MM.1S (cell line): ENCODE measurements around the gene PAH.

Source experiments
- DNase-seq: peaks from one replicate; pipeline ENCODE4 v3.0.0-alpha.2; 2015
- H2AFZ ChIP-seq: fragments of 300-600 bp; sonication (generic); 2 replicates; pipeline ENCODE4 v1.6.0; 2016; ENCODE audit warnings: antibody characterized with exemption, low read length
- H3F3A ChIP-seq: fragments of 300-600 bp; sonication (generic); 2 replicates; pipeline ENCODE4 v1.6.1; 2016; ENCODE audit warnings: mild to moderate bottlenecking, antibody characterized with exemption, low read length, moderate library complexity, mixed read lengths; ENCODE audit not compliant: insufficient read depth
- H3K27ac ChIP-seq: fragments of 300-600 bp; sonication (generic); 2 replicates; pipeline ENCODE4 v1.5.1; 2016; ENCODE audit warnings: mild to moderate bottlenecking, low read length
- H3K27me3 ChIP-seq: fragments of 300-600 bp; sonication (generic); replicated peaks from 2 replicates; pipeline ENCODE4 v1.6.0; 2016; ENCODE audit warnings: low read length; ENCODE audit not compliant: insufficient read depth
- H3K36me3 ChIP-seq: fragments of 300-600 bp; sonication (generic); replicated peaks from 2 replicates; pipeline ENCODE4 v1.6.1; 2016; ENCODE audit warnings: mild to moderate bottlenecking, low read length, mixed read lengths; ENCODE audit not compliant: insufficient read depth
- H3K4me1 ChIP-seq: fragments of 300-600 bp; sonication (generic); 2 replicates; pipeline ENCODE4 v1.6.1; 2016; ENCODE audit warnings: low read length, mixed read lengths
- H3K4me2 ChIP-seq: fragments of 300-600 bp; sonication (generic); 2 replicates; pipeline ENCODE4 v1.6.0; 2016; ENCODE audit warnings: low read depth, low read length
- H3K4me3 ChIP-seq: fragments of 300-600 bp; sonication (generic); 2 replicates; pipeline ENCODE4 v1.5.1; 2016; ENCODE audit warnings: low read length, mixed read lengths
- H3K79me2 ChIP-seq: fragments of 300-600 bp; sonication (generic); 2 replicates; pipeline ENCODE4 v1.6.1; 2016; ENCODE audit warnings: mixed run types, low read length, mixed read lengths
- H3K9ac ChIP-seq: fragments of 300-600 bp; sonication (generic); 2 replicates; pipeline ENCODE4 v1.6.1; 2016; ENCODE audit warnings: low read length, mixed read lengths
- H3K9me2 ChIP-seq: fragments of 300-600 bp; sonication (generic); replicated peaks from 2 replicates; pipeline ENCODE4 v1.6.1; 2016; ENCODE audit warnings: mild to moderate bottlenecking, low read length, mixed read lengths; ENCODE audit not compliant: insufficient read depth
- H3K9me3 ChIP-seq: fragments of 300-600 bp; sonication (generic); replicated peaks from 2 replicates; pipeline ENCODE4 v1.6.1; 2016; ENCODE audit warnings: mild to moderate bottlenecking, low read length, mixed read lengths; ENCODE audit not compliant: insufficient read depth
- H4K20me1 ChIP-seq: fragments of 300-600 bp; sonication (generic); 2 replicates; pipeline ENCODE4 v1.6.1; 2016; ENCODE audit warnings: mild to moderate bottlenecking, low read length, moderate library complexity, mixed read lengths; ENCODE audit not compliant: insufficient read depth
- CTCF ChIP-seq: fragments of 300-600 bp; sonication (generic); IDR thresholded peaks from 2 replicates; pipeline ENCODE4 v1.5.1; 2016; ENCODE audit warnings: antibody characterized with exemption, low read length, mixed read lengths
- EZH2 ChIP-seq: fragments of 300-600 bp; sonication (generic); optimal IDR thresholded peaks from 2 replicates; pipeline ENCODE3; 2017; ENCODE audit warnings: low read depth, mild to moderate bottlenecking, antibody characterized with exemption, low read length, mixed read lengths
- EZH2phosphoT487 ChIP-seq: fragments of 300-600 bp; sonication (generic); IDR thresholded peaks from 2 replicates; pipeline ENCODE4 v1.6.1; 2018; ENCODE audit warnings: antibody characterized with exemption, low read length

The PAH gene

GRCh38 chr12:102964872-102965271, 47.8 kb upstream of the PAH start:
- no peak overlapping the region for H3K9ac ChIP-seq

GRCh38 chr12:102963796-102964195, 46.8 kb upstream of the PAH start:
- TF ChIP-seq EZH2phosphoT487, result no peak
- no peak for TF ChIP-seq EZH2
- TF ChIP-seq CTCF, result no peak
- no peaks in the 10 kb centered on the region for H3F3A ChIP-seq
- H3K79me2 ChIP-seq, result no peaks in the 10 kb centered on the region
- H4K20me1 ChIP-seq, result no peaks in the 10 kb centered on the region
- no peak overlapping the region for H3K9ac ChIP-seq
- H3K9me3 ChIP-seq, result no peaks in the 10 kb centered on the region
- H3K36me3 ChIP-seq, result no peaks in the 10 kb centered on the region
- H2AFZ ChIP-seq, result no peak overlapping the region
- no peaks in the 10 kb centered on the region for H3K9me2 ChIP-seq
- H3K4me2 ChIP-seq, result no peak overlapping the region
- no peaks in the 10 kb centered on the region for H3K4me1 ChIP-seq
- DNase-seq, result no peak
- H3K27ac ChIP-seq, result no peak overlapping the region
- no peak overlapping the region for H3K4me3 ChIP-seq
- peaks cover 2% of the 10 kb centered on the region; the same call in 1 of the 2 replicates for H3K27me3 ChIP-seq

More at GRCh38 chr12:102964872-102965271, 47.8 kb upstream of the PAH start:
- Histone ChIP-seq H2AFZ (no peak overlapping the region), H3K4me1 (no peaks in the 10 kb centered on the region), H3K79me2 (no peaks in the 10 kb centered on the region), H3K4me2 (no peak overlapping the region; the same call in 1 of the 2 replicates), H3K9me3 (no peaks in the 10 kb centered on the region), H3K36me3 (no peaks in the 10 kb centered on the region), H3K27ac (no peak overlapping the region), H4K20me1 (no peaks in the 10 kb centered on the region), H3K9me2 (no peaks in the 10 kb centered on the region), H3F3A (no peaks in the 10 kb centered on the region), H3K27me3 (no peaks in the 10 kb centered on the region), H3K4me3 (no peak overlapping the region)
- no peak for TF ChIP-seq EZH2phosphoT487
- TF ChIP-seq CTCF, result no peak
- TF ChIP-seq EZH2, result no peak
- DNase-seq, result no peak

GRCh38 chr12:102962986-102963385, 45.9 kb upstream of the PAH start:
- Histone ChIP-seq H3K79me2 (no peaks in the 10 kb centered on the region), H3K4me3 (no peak overlapping the region), H3K9me3 (no peaks in the 10 kb centered on the region), H3F3A (no peaks in the 10 kb centered on the region), H3K27me3 (peaks cover 7% of the 10 kb centered on the region; the same call in 1 of the 2 replicates), H3K4me1 (no peaks in the 10 kb centered on the region), H2AFZ (no peak overlapping the region), H3K27ac (no peak overlapping the region), H3K36me3 (no peaks in the 10 kb centered on the region), H3K9ac (no peak overlapping the region), H3K4me2 (no peak overlapping the region), H4K20me1 (no peaks in the 10 kb centered on the region), H3K9me2 (no peaks in the 10 kb centered on the region)
- no peak for DNase-seq
- TF ChIP-seq EZH2, result no peak
- no peak for TF ChIP-seq CTCF
- TF ChIP-seq EZH2phosphoT487, result no peak
